HepG2 (cell line): Measurements from ENCODE around the gene ESRRG. TPM values are rescaled to one million over a fixed set of nuclear protein-coding genes. Genes with fewer than 3 reads are reported as not detected.
"Not testable (repeated sequence)": the region's sequence is repeated elsewhere in the genome, so short reads cannot be mapped to it uniquely, and the experiment has no call there.

Experiments used
- ATAC-seq: fragments of 200-7000 bp; cut with Tn5 transposase; 3 replicates; pipeline ENCODE4 v1.9.1; 2020; ENCODE audit warnings: mild to moderate bottlenecking, moderate library complexity
- BruUV-seq: library from RNA; stranded (reverse); fragments of 400-500 nt; replicated peaks from 2 replicates; lab custom pipeline; 2021; lab: Mats Ljungman, UMichigan
- CTCF ChIA-PET: fragments of 300-600 bp; formaldehyde crosslinking; extraction: SDS; loops from one replicate; lab custom pipeline; 2021; ENCODE audit warnings: low total read pairs, inconsistent platforms, low intra/inter-chr PET ratio; lab: Yijun Ruan, JAX
- POLR2A ChIA-PET: fragments of 350-600 bp; sonication (Branson Sonifier 250); formaldehyde crosslinking; loops from one replicate; lab custom pipeline; 2020; ENCODE audit warnings: antibody characterized with exemption, inconsistent platforms; lab: Yijun Ruan, JAX
- DNase-seq: peaks from one replicate; pipeline ENCODE4 v3.0.0-alpha.2; 2015; ENCODE audit warnings: low spot score
- FAIRE-seq: peaks from 3 replicates; lab custom pipeline; 2011; peaks lifted over from hg19 to GRCh38; lab: Jason Lieb, UNC
- H2AFZ ChIP-seq: one replicate; pipeline ENCODE4 v1.6.1; 2011; ENCODE audit warnings: low read length, inconsistent platforms
- H3K27ac ChIP-seq: fragments of 300-600 bp; 3 replicates; pipeline ENCODE4 v1.8.0; 2011; ENCODE audit warnings: mixed run types, mild to moderate bottlenecking, mixed read lengths, low read length, inconsistent platforms; ENCODE audit not compliant: insufficient read depth; ENCODE audit errors: extremely low read length
- H3K27me3 ChIP-seq, 2 experiments: fragments of 200-600 bp in 1 of 2; 2 replicates in 1 of 2; 3 replicates in 1 of 2; pipeline versions ENCODE4 v1.6.0 to v1.8.0; 2011; ENCODE audit warnings: low read length in 2 of 2, mild to moderate bottlenecking in 2 of 2, moderate library complexity in 2 of 2, inconsistent platforms in 1 of 2; ENCODE audit not compliant: insufficient read depth in 2 of 2, control insufficient read depth in 1 of 2
- H3K36me3 ChIP-seq, 2 experiments: fragments of 200-600 bp in 1 of 2; replicated peaks in 1 of 2; 2 replicates in 1 of 2; 3 replicates in 1 of 2; pipeline versions ENCODE4 v1.5.1 to v1.8.0; 2011; ENCODE audit warnings: low read length in 2 of 2, inconsistent platforms in 1 of 2; ENCODE audit not compliant: insufficient read depth in 2 of 2, control insufficient read depth in 1 of 2
- H3K4me1 ChIP-seq: 2 replicates; pipeline ENCODE4 v1.5.1; 2012; ENCODE audit warnings: low read length, inconsistent platforms; ENCODE audit not compliant: insufficient read depth
- H3K4me2 ChIP-seq: 2 replicates; pipeline ENCODE4 v1.6.0; 2011; ENCODE audit warnings: low read depth, low read length, inconsistent platforms
- H3K4me3 ChIP-seq, 3 experiments: fragments of 200-600 bp in 1 of 3; sonication (generic), shearing (Covaris generic) in 1 of 3; replicated peaks in 1 of 3; 2 replicates each; pipeline ENCODE4 v1.5.1; 2011 to 2016; ENCODE audit warnings: low read length in 3 of 3, inconsistent platforms in 2 of 3, low read depth in 2 of 3, mild to moderate bottlenecking in 2 of 3, control low read depth in 1 of 3, mixed read lengths in 1 of 3; ENCODE audit not compliant: insufficient read depth in 1 of 3
- H3K79me2 ChIP-seq: one replicate; pipeline ENCODE4 v1.6.1; 2011; ENCODE audit warnings: low read length, inconsistent platforms; ENCODE audit not compliant: insufficient read depth
- H3K9ac ChIP-seq: 2 replicates; pipeline ENCODE4 v1.6.0; 2011; ENCODE audit warnings: mild to moderate bottlenecking, low read depth, low read length, inconsistent platforms; ENCODE audit not compliant: insufficient read depth
- H3K9me3 ChIP-seq: 2 replicates; pipeline ENCODE4 v1.5.1; 2012; ENCODE audit warnings: mild to moderate bottlenecking, low read length
- H4K20me1 ChIP-seq: 2 replicates; pipeline ENCODE4 v1.6.0; 2011; ENCODE audit warnings: inconsistent platforms, mild to moderate bottlenecking, low read length, moderate library complexity; ENCODE audit not compliant: insufficient read depth
- ATF7 ChIP-seq, 2 experiments: fragments of 450-650 bp in 1 of 2; sonication (generic) in 1 of 2; formaldehyde crosslinking in 1 of 2; IDR thresholded peaks; 2 replicates each; pipeline versions ENCODE4 v1.4.0 to v1.6.1; 2016 to 2020; ENCODE audit warnings: antibody characterized with exemption in 1 of 2, mild to moderate bottlenecking in 1 of 2, missing genetic modification reagents in 1 of 2
- GPN1 ChIP-seq: sonication (generic); formaldehyde crosslinking; IDR thresholded peaks from 2 replicates; pipeline ENCODE4 v1.5.1; 2020; ENCODE audit warnings: missing genetic modification reagents, borderline replicate concordance
- WGBS: methylation state at CpG from one replicate; pipeline ENCODE4 v1.1.6; 2017; ENCODE audit warnings: low lambda C conversion rate; 5-methylcytosine and 5-hydroxymethylcytosine counted together
- in situ Hi-C: cut with HindIII; loops from 2 replicates; pipeline ENCODE4 v1.10.0; 2017; ENCODE audit warnings: low pct_unique_long_range_greater_than_20kb; ENCODE audit not compliant: extremely low pct_ligation_motif_present
- intact Hi-C: fragments of 100-400 bp; cut with micrococcal nuclease; formaldehyde crosslinking; loops from one replicate; pipeline ENCODE4 v1.10.0; 2022; ENCODE audit not compliant: unreplicated experiment
- polyA plus RNA-seq, 8 experiments: library from polyadenylated mRNA; depleted of rRNA in 3 of 8; stranded (reverse) in 7 of 8; unstranded in 1 of 8; fragments of >200 nt; fragmentation: Illumina TruSeq in 4 of 8; extraction: Trizol in 4 of 8; gene quantifications; 2 replicates each; pipeline versions ENCODE4 v1.2.1 to v1.2.3, GENCODE V29; 2011 to 2016; ENCODE audit warnings: low read depth in 4 of 8, missing spikeins in 1 of 8, mixed read lengths in 1 of 8; ENCODE audit not compliant: insufficient read depth in 1 of 8
- total RNA-seq, 5 experiments: library from RNA; depleted of rRNA; stranded (reverse); fragments of >200 nt; fragmentation: Illumina TruSeq; extraction: Trizol; gene quantifications; 2 replicates each; pipeline ENCODE4 v1.2.3, GENCODE V29; 2016; ENCODE audit warnings: low read depth in 1 of 5
- TF ChIP-seq, protein P1 (sequence below): sonication (generic); formaldehyde crosslinking; conservative IDR thresholded peaks from 2 replicates; pipeline ENCODE4 v1.8.0; 2022; ENCODE audit warnings: mild to moderate bottlenecking, moderate library complexity, missing genetic modification reagents

ESRRG gene
- total and polyA plus RNA-seq, 2 of the 13 experiments (the other 11 are each of a cell fraction or from before 2014, with no cell fraction given) = not detected

DNA sequence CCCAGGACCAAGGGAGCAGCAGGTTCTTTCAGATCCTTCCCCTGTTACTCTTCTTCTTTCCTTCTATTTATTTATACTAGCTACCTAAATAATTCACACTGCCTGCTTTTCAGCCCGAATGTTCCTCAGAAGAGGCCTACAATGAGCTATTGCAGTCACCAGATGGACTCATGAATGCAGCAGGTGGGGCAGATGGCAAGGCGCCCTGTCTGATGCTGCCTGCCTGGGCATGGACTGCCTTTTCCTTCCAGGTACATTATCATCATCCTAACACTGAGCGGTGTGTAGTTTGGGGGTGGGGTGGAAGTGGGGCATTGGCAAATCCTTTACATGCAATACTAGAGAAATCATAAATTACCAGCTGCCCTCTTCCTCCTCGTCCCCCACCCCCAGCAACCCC, 17.6 kb downstream of the ESRRG start (continued):
- TF ChIP-seq, protein P1, sequence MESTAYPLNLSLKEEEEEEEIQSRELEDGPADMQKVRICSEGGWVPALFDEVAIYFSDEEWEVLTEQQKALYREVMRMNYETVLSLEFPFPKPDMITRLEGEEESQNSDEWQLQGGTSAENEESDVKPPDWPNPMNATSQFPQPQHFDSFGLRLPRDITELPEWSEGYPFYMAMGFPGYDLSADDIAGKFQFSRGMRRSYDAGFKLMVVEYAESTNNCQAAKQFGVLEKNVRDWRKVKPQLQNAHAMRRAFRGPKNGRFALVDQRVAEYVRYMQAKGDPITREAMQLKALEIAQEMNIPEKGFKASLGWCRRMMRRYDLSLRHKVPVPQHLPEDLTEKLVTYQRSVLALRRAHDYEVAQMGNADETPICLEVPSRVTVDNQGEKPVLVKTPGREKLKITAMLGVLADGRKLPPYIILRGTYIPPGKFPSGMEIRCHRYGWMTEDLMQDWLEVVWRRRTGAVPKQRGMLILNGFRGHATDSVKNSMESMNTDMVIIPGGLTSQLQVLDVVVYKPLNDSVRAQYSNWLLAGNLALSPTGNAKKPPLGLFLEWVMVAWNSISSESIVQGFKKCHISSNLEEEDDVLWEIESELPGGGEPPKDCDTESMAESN = no peak

DNA sequence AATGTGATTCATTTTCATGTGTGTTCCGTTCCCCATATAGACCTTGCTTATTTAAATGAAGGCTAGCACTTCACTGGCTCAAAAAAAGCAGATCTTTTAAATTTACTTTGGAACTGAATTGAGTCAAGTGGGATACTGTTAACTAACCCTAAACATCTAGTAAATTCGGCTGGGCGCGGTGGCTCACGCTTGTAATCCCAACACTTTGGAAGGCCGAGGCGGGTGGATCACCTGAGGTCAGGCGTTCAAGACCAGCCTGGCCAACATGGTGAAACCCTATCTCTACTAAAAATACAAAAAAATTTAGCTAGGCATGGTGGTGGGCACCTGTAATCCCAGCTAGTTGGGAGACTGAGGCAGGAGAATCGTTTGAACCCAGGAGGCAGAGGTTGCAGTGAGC, 19.2 kb downstream of the ESRRG start:
- H3K9ac ChIP-seq, H2AFZ ChIP-seq, H3K27ac ChIP-seq, H3K4me1 ChIP-seq, H3K4me3 ChIP-seq, ATAC-seq, intact Hi-C loops, H3K36me3 ChIP-seq, FAIRE-seq, CTCF ChIA-PET, POLR2A ChIA-PET, H3K27me3 ChIP-seq, H4K20me1 ChIP-seq, BruUV-seq, H3K79me2 ChIP-seq, H3K9me3 ChIP-seq, H3K4me2 ChIP-seq, DNase-seq, in situ Hi-C loops: not testable (repeated sequence)
- 15% methylated on average over 9 of the region's 9 CpGs for WGBS

DNA sequence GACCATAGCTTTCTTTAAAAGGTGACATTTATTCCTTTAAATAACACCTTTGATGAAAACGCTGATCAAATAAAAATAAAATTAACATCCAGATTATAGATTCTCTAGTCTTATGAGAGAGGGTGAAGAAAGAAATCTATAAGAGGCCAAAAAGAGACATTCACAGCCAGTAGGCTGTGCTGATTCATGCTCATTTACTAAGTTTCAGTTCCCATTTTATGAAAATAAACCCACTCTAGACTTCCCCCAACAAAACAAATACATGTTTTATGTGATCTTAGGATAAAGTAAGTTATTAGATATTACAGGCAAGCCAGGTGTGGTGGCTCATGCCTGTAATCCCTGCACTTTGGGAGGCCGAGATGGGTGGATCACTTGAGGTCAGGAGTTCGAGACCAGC, 21.1 kb downstream of the ESRRG start:
- H3K9ac ChIP-seq = no peak overlapping the region
- WGBS = 4% methylated on average over 3 of the region's 3 CpGs
- no peak overlapping the region for H3K27ac ChIP-seq
- H3K9me3 ChIP-seq = no peaks in the 10 kb centered on the region
- intact Hi-C loops = no loop called here
- H3K27me3 ChIP-seq = no peaks in the 10 kb centered on the region; a peak in 1 of 5 replicates
- H2AFZ ChIP-seq = no peak overlapping the region
- H3K79me2 ChIP-seq = no peaks in the 10 kb centered on the region
- BruUV-seq = no TSS peak
- no peak for ATAC-seq
- no peak overlapping the region for H3K4me3 ChIP-seq
- POLR2A ChIA-PET = no interaction called here
- in situ Hi-C loops = no loop called here
- no peak for DNase-seq
- no peak for TF ChIP-seq ATF7 (IDR thresholded peaks at IDR 0.05)
- TF ChIP-seq ATF7 (CRISPR knock-in tag; IDR thresholded peaks at IDR 0.05) = no peak
- no peak for TF ChIP-seq GPN1
- no peak overlapping the region for H3K4me2 ChIP-seq
- CTCF ChIA-PET = no interaction called here
- no peaks in the 10 kb centered on the region for H3K4me1 ChIP-seq
- H4K20me1 ChIP-seq = no peaks in the 10 kb centered on the region
- no peaks in the 10 kb centered on the region for H3K36me3 ChIP-seq
- FAIRE-seq = no peak
